Stimulated activated CD8-positive, alpha-beta memory T cell treated with anti-CD3 and anti-CD28 coated beads, Interleukin-12 subunit alpha, Interleukin-12 subunit beta, amount 100 ng/mL, for 24 hours (primary cell): ENCODE measurements around the gene PIM3.
"Not testable (repeated sequence)": the region's sequence is repeated elsewhere in the genome, so short reads cannot be mapped to it uniquely, and the experiment has no call there.

ENCODE experiments used
- DNase-seq: peaks from one replicate; pipeline ENCODE4 v3.0.0-alpha.2; 2020; ENCODE audit errors: extremely low read depth

PIM3 gene

DNA sequence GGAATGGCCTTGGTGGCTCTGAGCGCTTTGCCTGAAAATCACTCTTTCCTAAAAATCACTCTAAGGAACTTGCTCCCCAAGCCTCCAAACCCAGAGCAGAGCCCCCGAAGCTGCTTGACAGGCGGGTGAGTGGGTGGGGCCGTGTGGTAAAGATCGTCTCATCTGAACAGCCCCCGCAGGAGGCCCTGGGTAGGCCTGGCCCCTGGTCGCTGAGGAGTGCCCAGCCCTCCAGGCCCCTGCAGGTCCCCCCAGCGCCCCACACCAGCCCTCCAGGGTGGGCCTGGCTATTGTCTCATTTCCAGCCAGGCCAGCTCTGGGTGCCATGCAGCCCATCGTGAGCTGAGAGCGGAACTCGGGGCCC, 17.2 kb upstream of the PIM3 start:
- DNase-seq, result no peak

DNA sequence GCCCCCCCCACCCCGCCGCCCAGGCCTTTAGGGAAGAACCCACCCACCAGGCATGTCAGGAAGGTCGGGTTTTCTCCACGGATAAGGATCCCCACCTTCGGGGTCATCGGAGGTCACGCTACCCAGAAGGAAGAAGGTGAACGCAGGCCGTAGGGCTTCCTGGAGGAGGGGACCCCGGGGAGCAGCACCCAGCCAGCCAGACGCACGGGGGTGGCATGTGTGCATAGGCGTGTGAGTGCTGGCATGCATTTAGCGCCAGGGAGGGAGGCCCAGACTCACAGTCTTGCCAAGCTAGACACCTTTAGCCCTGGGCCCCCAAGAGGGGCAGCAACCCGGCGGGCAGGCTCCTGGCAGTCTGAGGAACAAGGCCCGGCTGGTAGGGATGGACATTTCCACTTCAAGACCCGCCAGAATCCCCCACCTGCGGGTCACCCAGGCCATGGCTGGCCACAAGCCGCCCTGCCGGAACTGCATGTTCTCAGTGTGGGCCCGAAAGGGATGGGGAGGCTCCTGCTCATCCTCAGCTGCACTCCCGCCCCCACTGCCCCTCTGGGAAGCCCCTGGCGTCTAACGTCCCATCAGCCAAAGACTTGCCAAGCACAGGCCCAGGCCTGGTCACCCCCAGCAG, 16.7 kb upstream of the PIM3 start:
- no peak for DNase-seq

DNA sequence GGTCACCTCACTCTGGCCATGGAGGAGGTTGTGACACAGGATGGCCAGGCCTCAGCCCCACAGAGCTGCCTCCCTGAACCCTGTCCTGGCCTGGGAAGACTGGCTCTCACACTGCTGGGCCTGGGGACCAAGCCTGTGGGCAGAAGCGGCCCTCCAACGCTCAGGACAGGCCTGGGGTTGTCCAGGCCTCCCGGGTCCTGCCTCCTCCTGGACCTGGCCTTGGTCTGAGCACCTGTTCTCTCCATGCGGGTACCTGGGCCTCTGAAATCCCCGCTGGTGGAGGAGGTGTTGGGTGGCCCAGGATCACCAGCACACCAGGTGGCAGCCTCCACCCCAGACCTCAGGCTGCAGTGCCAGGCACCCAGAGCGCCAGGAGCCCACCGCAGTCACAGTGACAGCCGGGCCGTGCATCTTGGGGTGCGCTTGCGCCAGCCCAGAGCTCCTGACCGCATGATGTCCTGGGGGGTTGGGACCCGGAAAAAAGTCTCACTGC, 16.1 kb upstream of the PIM3 start:
- no peak for DNase-seq

DNA sequence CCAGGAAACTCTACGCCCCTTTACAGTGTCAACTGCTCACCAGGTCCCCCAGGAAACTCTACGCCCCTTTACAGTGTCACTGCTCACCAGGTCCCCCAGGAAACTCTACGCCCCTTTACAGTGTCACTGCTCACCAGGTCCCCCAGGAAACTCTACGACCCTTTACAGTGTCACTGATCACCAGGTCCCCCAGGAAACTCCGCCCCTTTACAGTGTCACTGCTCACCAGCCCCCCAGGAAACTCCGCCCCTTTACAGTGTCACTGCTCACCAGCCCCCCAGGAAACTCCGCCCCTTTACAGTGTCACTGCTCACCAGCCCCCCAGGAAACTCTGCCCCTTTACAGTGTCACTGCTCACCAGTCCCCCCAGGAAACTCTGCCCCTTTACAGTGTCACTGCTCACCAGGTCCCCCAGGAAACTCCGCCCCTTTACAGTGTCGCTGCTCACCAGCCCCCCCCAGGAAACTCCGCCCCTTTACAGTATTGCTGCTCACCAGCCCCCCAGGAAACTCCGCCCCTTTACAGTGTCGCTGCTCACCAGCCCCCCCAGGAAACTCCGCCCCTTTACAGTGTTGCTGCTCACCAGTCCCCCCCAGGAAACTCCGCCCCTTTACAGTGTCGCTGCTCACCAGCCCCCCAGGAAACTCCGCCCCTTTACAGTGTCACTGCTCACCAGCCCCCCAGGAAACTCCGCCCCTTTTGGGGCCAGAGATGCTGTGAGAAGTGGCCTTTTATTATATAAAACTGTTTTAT, 15.4 kb upstream of the PIM3 start:
- not testable (repeated sequence) for DNase-seq

- no peak for DNase-seq
Observed at GRCh38 chr22:49946612-49947295, 13.8 kb upstream of the PIM3 start.

- no peak for DNase-seq
Observed at GRCh38 chr22:49947296-49947622, 13.3 kb upstream of the PIM3 start.

- DNase-seq, result no peak
Observed at GRCh38 chr22:49948116-49948957, 12.2 kb upstream of the PIM3 start.

DNA sequence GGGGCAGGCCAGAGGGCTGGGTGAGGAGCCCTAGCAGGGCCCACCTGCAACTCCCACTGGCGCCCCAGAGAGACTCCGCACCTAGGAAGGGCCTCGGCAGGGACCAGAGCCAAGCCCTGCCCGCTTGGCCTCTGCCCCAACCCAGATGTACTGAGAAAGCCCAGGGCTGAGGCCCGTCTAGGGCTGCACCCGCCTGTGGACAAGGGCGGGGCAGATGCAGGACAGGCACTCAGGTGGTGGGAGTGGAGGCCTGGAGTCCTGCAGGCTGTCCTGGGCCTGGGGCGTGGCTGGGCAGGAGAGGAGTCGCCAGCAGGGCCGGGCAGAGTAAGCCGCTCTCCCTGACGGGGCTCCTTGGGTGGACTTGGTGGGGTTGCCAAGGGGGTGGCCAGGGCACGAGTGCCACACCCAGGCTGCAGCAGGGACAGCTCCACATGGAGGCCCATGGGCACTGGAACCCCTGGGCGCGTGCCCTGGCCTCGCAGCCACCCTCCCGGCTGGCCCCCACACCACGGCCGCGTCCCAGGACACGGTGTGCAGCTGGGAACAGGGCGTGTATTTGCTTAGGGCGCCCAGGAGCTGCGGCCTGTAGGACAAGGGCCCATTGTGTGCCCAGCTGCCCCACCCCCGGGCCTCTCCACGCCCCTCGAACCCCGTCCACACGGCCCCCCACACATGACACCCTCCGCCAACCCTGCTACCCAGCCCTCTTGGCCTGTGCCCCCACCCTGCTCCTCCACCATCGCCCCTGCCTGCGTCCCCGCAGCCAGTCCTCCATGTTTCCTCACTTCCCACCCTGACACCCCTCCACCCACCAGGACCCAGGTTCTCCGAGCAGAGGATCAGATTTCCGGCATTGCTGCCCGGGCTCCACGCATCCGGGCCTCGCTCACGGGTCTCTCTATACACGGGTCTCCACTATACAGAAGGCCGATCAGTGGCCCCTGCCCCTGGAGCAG, 11.3 kb upstream of the PIM3 start:
- no peak for DNase-seq

DNA sequence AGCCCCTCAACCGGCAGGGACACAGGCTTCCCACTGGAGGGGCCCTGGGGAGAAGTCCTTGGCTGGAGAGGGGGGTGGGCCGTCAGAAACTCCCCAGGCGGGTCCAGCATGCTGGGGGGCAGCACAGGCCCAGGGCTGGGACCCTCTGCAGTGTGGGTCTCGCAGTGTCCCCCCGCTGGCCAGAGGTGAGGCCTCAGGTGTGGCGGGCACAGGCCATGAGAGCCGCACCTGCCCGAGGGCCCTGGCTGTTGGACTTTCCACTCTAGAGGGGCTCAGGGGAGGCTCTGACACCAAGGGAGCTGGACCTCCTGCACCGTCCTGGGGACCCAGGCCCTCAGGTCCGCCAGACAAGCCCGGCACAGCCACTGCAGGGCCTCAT, 10.7 kb upstream of the PIM3 start:
- DNase-seq, result no peak

DNA sequence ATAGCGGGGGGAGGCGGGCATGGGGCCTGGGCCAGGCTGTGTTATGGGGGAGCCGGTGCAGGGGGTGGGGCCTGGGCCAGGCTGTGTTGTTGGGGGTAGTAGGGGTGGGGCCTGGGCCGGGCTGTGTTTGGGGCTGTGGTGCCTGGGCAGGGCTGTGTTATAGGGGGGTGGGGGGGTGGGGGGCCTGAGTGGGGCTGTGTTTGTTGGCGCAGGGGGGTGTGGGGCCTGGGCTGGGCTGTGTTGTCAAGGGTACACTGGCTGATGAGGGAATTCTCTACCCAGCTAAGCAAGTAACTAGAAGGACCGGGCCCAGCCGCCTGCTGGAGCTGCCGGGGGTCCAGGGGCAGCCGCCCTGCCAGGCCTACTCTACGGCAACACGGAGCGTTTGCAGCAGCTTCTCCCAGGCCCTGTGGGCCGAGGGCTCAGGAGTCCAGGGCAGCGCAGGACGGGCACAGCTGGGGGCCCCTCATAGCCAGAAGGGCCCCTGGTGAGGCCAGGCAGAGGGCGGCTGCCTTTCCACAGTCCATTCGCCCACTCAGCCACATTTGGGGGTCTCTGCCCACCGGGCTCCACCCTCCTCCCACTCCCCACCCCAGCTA, 10.1 kb upstream of the PIM3 start:
- no peak for DNase-seq

- DNase-seq, result no peak
Observed at GRCh38 chr22:49951000-49951677, 9.4 kb upstream of the PIM3 start.

DNA sequence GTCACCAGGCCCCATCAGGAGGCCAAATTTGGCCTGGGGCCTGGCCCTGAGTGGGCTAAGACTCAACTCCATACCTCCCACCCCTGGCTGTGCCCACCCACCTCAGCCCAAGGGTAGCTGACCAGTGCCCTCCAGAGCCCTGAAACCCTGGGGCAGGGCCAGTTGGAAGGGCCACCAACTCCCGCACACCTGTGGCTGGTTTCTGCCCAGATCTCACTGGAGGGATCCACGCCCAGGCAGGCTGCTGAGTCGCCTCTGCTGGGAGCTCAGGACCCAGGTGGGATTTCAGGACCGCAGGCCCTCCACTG, 8.9 kb upstream of the PIM3 start:
- DNase-seq, result no peak

GRCh38 chr22:49951986-49952896, 8.3 kb upstream of the PIM3 start:
- DNase-seq, result no peak

- DNase-seq, result no peak
Observed at GRCh38 chr22:49953027-49953679, 7.4 kb upstream of the PIM3 start.

DNA sequence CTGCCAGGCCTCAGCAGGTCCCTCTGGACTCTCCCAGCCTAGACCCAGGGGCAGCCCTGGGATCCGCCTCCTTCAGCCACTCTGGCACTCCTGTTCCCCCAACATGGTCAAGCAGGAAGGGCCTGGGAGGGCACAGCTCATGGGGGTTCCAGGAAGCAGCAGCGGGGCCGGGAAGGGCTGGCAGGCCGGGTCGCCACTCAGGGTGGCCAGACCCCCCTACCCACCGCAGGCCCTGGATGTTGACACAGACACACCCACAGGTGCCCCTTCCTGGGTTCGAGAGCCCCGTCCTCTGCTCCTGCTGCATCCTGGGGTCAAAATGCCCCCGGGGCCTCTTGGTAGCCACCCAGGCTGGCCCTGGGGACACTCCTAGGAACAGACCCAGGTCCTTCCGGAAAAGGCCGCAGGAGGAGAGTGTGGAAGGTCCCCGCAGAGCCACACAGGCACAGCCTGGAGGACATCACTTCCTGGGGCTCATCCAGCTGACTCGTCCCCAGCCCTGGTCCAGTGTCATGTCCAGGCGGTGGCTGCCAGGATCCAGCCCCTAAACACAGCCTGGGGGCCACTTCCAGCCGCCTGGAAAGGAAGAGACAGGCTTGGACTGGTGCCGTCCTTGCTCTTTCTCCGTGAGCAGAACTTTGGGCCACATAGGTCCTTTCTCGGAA, 6.8 kb upstream of the PIM3 start:
- DNase-seq, result no peak

GRCh38 chr22:49954354-49954753, 6.2 kb upstream of the PIM3 start:
- DNase-seq, result no peak

DNA sequence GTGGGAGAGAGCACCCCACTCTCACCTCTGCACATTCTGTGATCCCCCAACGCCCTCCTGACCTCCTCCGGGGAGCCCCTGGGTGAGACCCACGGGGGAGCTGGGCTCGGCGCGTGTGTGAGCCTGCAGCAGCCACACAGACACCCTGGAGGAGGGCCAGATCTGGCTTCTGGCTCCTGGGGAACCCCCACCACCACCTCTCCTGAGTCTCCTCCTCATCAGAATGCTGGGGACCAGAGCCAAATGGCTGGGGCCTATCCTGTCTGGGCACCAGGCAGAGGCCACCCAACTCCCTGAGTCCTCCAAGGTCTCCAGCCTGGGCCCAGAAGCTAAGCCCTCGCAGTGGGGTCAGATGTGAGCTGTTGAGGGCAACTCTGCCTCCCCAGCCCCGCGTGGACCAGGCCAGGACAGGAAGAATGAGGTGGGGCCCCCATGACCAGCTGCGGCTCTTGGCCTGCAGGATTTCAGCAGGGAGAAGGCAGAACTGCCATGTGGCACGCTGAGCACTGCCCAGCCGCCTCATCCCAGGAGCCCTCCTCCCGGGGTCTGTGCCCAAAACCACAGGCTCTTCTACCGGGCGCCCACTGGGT, 5.5 kb upstream of the PIM3 start:
- no peak for DNase-seq
